HG03045 (cell line): ENCODE measurements around the gene IRF2BP1.
A peak's percentile ranks its signal among the peaks of the same experiment; 100 is the strongest.
"Not testable (repeated sequence)": the region's sequence is repeated elsewhere in the genome, so short reads cannot be mapped to it uniquely, and the experiment has no call there.

Experiments
- ATAC-seq: cut with Tn5 transposase; IDR thresholded peaks from one replicate; pipeline ENCODE4 v1.9.1; 2021; ENCODE audit warnings: mild to moderate bottlenecking, moderate library complexity; ENCODE audit not compliant: unreplicated experiment

Gene IRF2BP1

GRCh38 chr19:45902651-45903625, 17.0 kb upstream of the IRF2BP1 start:
- peak; percentile 82 for ATAC-seq

- ATAC-seq: no peak
These were observed 16.1 kb upstream of the IRF2BP1 start, which contains the start of gene MYPOP for GRCh38 chr19:45901912-45902650. TSS of gene MYPOP (minus strand) at chr19:45902613. CDS start at chr19:45901773, 840 bp downstream.

GRCh38 chr19:45901432-45901911, 15.5 kb upstream of the IRF2BP1 start:
- ATAC-seq: no peak

- ATAC-seq: no peak
These were observed 14.9 kb upstream of the IRF2BP1 start for GRCh38 chr19:45900738-45901431.

GRCh38 chr19:45899919-45900589, 14.1 kb upstream of the IRF2BP1 start:
- no peak for ATAC-seq

- no peak for ATAC-seq
These were observed 13.3 kb upstream of the IRF2BP1 start for GRCh38 chr19:45899253-45899652.

- ATAC-seq: no peak
These were observed 11.4 kb upstream of the IRF2BP1 start for GRCh38 chr19:45897261-45897812.

- not testable (repeated sequence) for ATAC-seq
These were observed 10.2 kb upstream of the IRF2BP1 start for GRCh38 chr19:45895983-45896599.

GRCh38 chr19:45895519-45895972, 9.6 kb upstream of the IRF2BP1 start:
- no peak for ATAC-seq

- ATAC-seq: no peak
These were observed 4.9 kb upstream of the IRF2BP1 start for GRCh38 chr19:45890877-45891276.

GRCh38 chr19:45889210-45889885, 3.4 kb upstream of the IRF2BP1 start:
- ATAC-seq: no peak

- no peak for ATAC-seq
These were observed 1.3 kb upstream of the IRF2BP1 start for GRCh38 chr19:45887200-45887710.

GRCh38 chr19:45886427-45887199, 672 bp upstream of the IRF2BP1 start:
- peak; percentile 52 for ATAC-seq

- ATAC-seq: no peak
These were observed 1.0 kb downstream of the IRF2BP1 start for GRCh38 chr19:45884682-45885555.

- no peak for ATAC-seq
These were observed 1.9 kb downstream of the IRF2BP1 start for GRCh38 chr19:45883881-45884681.

GRCh38 chr19:45883586-45883880, 2.4 kb downstream of the IRF2BP1 start:
- no peak for ATAC-seq
